ENCODE data around the gene HOXC13.

Gene HOXC13

DNA sequence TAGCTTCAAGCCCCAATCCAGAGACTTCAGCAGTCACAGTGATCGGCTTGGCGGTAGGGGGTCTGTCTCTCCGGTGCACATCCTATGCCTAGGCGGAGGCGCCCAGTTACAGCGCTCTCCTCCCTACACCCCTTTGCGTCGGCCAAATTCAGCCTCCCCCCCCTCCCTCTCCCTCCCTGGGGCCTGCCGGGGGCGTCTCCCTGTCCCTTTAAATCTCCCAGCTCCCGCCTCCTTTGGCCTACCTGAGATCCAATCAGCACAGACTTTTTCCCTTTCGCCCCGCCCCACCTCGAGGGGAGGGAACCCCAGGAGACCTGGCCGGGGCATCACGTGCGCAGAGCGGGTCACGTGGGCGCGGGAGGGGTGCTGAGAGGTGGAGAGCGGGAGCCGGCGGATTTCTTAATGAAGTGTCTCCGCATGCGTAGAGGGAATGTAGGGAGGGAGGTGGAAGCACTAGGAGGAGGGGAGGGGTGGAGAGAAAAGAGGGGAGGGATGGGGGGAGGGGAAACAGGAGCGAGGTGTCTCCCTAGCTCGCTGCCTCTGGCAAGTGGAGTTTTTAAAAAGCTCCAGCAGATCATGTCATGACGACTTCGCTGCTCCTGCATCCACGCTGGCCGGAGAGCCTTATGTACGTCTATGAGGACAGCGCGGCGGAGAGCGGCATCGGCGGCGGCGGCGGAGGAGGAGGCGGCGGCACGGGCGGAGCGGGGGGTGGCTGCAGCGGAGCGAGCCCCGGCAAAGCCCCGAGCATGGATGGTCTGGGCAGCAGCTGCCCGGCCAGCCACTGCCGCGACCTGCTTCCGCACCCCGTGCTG is at the start of gene HOXC13:
TSS of gene HOXC13 (plus strand) at position 506 of the 815 bp plus-strand sequence. CDS start at position 582, 76 bp downstream.
- H3K4me3 Mint-ChIP-seq = peak within 1 kb of the TSS; percentile 56 to 68
- peaks cover 30% of the 10 kb centered on the region for H3K4me1 Mint-ChIP-seq
- DNase-seq = peak in 1 of 2 donors; percentile 61
- no peak within 1 kb of the TSS for H3K27ac Mint-ChIP-seq
- peak; percentile 68 for ATAC-seq
- no peaks in the 10 kb centered on the region for H3K9me3 Mint-ChIP-seq
- peaks cover 100% of the 10 kb centered on the region for H3K27me3 Mint-ChIP-seq

GRCh38 chr12:53890081-53890480 is 48.5 kb upstream of the HOXC13 start:
- H3K4me3 Mint-ChIP-seq = no peak overlapping the region
- DNase-seq = no peak

GRCh38 chr12:53892762-53893395 is 45.8 kb upstream of the HOXC13 start:
- H3K27me3 Mint-ChIP-seq = peaks cover 61% of the 10 kb centered on the region
- no peak for ATAC-seq

More at GRCh38 chr12:53890081-53890480, 48.5 kb upstream of the HOXC13 start:
- H3K4me1 Mint-ChIP-seq = no peaks in the 10 kb centered on the region
- no peaks in the 10 kb centered on the region for H3K9me3 Mint-ChIP-seq
- H3K27me3 Mint-ChIP-seq = peaks cover 59% of the 10 kb centered on the region
- H3K27ac Mint-ChIP-seq = no peak overlapping the region
- no peak for ATAC-seq

DNA sequence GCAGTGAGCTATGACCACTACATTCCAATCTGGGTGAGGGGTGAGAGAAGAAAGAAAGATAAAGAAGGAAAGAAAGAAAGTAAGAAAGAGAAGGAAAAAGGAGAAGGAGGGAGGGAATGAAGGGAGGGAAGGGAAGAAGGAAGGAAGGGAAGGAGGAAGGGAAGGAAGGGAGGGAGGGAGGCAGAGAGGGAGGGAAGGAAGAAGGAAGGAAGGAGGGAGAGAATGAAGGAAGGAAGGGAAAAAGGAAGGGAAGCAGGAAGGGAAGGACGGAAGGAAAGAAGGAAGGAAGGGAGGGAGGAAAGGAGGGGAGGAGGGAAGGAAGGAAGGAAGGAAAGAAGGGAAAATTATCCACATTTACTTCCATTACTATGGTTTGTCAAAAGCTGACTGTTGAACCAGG is 39.4 kb upstream of the HOXC13 start:
- no peak overlapping the region for H3K27ac Mint-ChIP-seq
- DNase-seq (no peak), ATAC-seq (no peak)
- no peaks in the 10 kb centered on the region for H3K4me1 Mint-ChIP-seq
- H3K4me3 Mint-ChIP-seq = no peak overlapping the region
- H3K27me3 Mint-ChIP-seq = peaks cover 59% of the 10 kb centered on the region
- no peaks in the 10 kb centered on the region for H3K9me3 Mint-ChIP-seq

More at GRCh38 chr12:53892762-53893395, 45.8 kb upstream of the HOXC13 start:
- no peaks in the 10 kb centered on the region for H3K9me3 Mint-ChIP-seq
- H3K4me3 Mint-ChIP-seq = no peak overlapping the region
- DNase-seq = no peak
- no peak overlapping the region for H3K27ac Mint-ChIP-seq
- H3K4me1 Mint-ChIP-seq = no peaks in the 10 kb centered on the region

- no peak overlapping the region for H3K27ac Mint-ChIP-seq
- no peaks in the 10 kb centered on the region for H3K9me3 Mint-ChIP-seq
- no peak overlapping the region for H3K4me3 Mint-ChIP-seq
- DNase-seq (no peak), ATAC-seq (no peak)
- no peaks in the 10 kb centered on the region for H3K4me1 Mint-ChIP-seq
- H3K27me3 Mint-ChIP-seq = peaks cover 31% of the 10 kb centered on the region
Measured at GRCh38 chr12:53907103-53907502, 31.5 kb upstream of the HOXC13 start.

- Mint-ChIP-seq H3K27ac (peak overlapping the region in 1 of 2 donors; percentile 59), H3K4me1 (no peaks in the 10 kb centered on the region), H3K4me3 (no peak overlapping the region), H3K9me3 (no peaks in the 10 kb centered on the region), H3K27me3 (peaks cover 73% of the 10 kb centered on the region)
- DNase-seq (no peak), ATAC-seq (no peak)
Measured at GRCh38 chr12:53916788-53917655, 21.6 kb upstream of the HOXC13 start.

GRCh38 chr12:53924521-53925405 is 13.9 kb upstream of the HOXC13 start:
- Mint-ChIP-seq H3K4me3 (no peak overlapping the region), H3K4me1 (peaks cover 5% of the 10 kb centered on the region), H3K27me3 (peaks cover 93% of the 10 kb centered on the region), H3K27ac (peak overlapping the region in 1 of 2 donors; percentile 69), H3K9me3 (no peaks in the 10 kb centered on the region)
- no peak for DNase-seq
- no peak for ATAC-seq

- DNase-seq (no peak), ATAC-seq (no peak)
- Mint-ChIP-seq H3K9me3 (no peaks in the 10 kb centered on the region), H3K4me1 (peaks cover 5% of the 10 kb centered on the region), H3K27me3 (peaks cover 95% of the 10 kb centered on the region), H3K4me3 (no peak overlapping the region), H3K27ac (no peak overlapping the region)
Measured at GRCh38 chr12:53927220-53928029, 11.2 kb upstream of the HOXC13 start.

GRCh38 chr12:53928054-53928835 is 10.4 kb upstream of the HOXC13 start:
- H3K9me3 Mint-ChIP-seq = no peaks in the 10 kb centered on the region
- ATAC-seq = no peak
- no peak overlapping the region for H3K4me3 Mint-ChIP-seq
- H3K4me1 Mint-ChIP-seq = peaks cover 5% of the 10 kb centered on the region
- peaks cover 98% of the 10 kb centered on the region for H3K27me3 Mint-ChIP-seq
- no peak for DNase-seq
- H3K27ac Mint-ChIP-seq = no peak overlapping the region

GRCh38 chr12:53929527-53929926 is 9.1 kb upstream of the HOXC13 start:
- Mint-ChIP-seq H3K9me3 (no peaks in the 10 kb centered on the region), H3K4me3 (no peak overlapping the region), H3K27me3 (peaks cover 98% of the 10 kb centered on the region), H3K4me1 (peaks cover 5% of the 10 kb centered on the region), H3K27ac (no peak overlapping the region)
- DNase-seq (no peak), ATAC-seq (no peak)

- H3K9me3 Mint-ChIP-seq = no peaks in the 10 kb centered on the region
- DNase-seq = no peak
- H3K4me1 Mint-ChIP-seq = peaks cover 13% of the 10 kb centered on the region
Measured at GRCh38 chr12:53930591-53931255, 7.9 kb upstream of the HOXC13 start.

DNA sequence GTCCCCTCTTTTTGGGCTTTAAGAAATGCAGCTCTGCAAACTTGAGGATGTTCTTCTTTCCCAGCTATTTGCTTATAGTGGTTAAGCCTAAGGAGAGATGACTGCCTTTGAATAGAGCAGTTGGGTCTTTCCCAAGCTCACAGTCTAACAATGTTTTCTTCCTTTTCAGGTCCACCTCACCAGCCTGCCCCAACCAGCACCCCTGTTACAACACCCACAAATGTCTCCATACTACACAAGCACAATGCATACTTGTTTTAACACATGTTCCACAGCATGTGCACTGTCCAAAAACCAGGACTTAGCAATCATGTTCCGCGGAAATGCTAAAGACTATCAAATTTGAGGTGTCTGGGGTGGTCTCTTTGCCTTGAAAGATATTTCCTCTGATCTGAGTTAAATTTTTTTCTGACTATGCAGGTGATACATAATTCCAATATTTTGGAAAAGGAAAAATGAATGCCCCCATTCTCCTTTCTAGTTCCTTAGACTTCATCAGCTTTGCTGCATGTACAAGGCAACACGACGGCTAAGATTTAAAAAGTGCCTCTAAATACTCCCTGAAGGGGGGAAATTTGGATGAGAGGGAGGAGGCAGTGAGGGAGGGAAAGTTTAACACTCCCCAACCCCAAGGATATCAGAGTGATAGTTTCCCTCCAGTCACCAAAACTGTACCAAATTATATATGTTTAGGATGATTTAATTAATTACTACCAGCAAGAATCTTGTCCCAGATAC is 6.6 kb upstream of the HOXC13 start:
- DNase-seq = no peak
- no peak for ATAC-seq
- Mint-ChIP-seq H3K4me3 (no peak overlapping the region), H3K27ac (no peak overlapping the region), H3K27me3 (peaks cover 98% of the 10 kb centered on the region), H3K4me1 (peaks cover 18% of the 10 kb centered on the region), H3K9me3 (no peaks in the 10 kb centered on the region)

More at GRCh38 chr12:53930591-53931255, 7.9 kb upstream of the HOXC13 start:
- Mint-ChIP-seq H3K4me3 (no peak overlapping the region), H3K27me3 (peaks cover 98% of the 10 kb centered on the region), H3K27ac (no peak overlapping the region)
- no peak for ATAC-seq
